ENCODE results near the gene SEMA4D.

The SEMA4D gene

DNA sequence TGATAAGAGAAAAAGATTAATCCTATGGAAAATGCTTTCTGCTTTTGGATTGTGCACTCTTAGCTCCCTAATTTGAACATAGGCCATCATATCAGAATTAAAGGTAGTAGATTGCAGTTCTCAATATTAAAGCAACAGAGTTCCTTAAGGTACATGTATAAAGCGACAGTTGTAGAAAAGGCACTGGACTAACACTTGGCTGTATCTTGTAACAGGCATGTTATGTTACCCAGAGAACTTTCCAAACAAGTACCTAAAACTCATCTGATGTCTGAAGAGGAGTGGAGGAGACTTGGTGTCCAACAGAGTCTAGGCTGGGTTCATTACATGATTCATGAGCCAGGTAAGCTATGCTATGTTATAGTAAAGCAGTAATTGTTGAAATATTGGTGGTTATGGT is 183.0 kb downstream of the SEMA4D start:
- peak overlapping the region; percentile 94 for H3K4me3 ChIP-seq (ENCODE audit: low read depth, low read length)
- DNase-seq (ENCODE audit: low read depth): no peak
- TF ChIP-seq, protein P1, sequence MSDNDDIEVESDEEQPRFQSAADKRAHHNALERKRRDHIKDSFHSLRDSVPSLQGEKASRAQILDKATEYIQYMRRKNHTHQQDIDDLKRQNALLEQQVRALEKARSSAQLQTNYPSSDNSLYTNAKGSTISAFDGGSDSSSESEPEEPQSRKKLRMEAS (IDR thresholded peaks at IDR 0.05; ENCODE audit: low read depth, low read length): no peak
- TF ChIP-seq MYC (IDR thresholded peaks at IDR 0.05; ENCODE audit: low read depth, low read length) (no peak), POLR2A (IDR thresholded peaks at IDR 0.05; ENCODE audit: extremely low read depth, insufficient read length) (no peak)
- TF ChIP-seq, protein P2, sequence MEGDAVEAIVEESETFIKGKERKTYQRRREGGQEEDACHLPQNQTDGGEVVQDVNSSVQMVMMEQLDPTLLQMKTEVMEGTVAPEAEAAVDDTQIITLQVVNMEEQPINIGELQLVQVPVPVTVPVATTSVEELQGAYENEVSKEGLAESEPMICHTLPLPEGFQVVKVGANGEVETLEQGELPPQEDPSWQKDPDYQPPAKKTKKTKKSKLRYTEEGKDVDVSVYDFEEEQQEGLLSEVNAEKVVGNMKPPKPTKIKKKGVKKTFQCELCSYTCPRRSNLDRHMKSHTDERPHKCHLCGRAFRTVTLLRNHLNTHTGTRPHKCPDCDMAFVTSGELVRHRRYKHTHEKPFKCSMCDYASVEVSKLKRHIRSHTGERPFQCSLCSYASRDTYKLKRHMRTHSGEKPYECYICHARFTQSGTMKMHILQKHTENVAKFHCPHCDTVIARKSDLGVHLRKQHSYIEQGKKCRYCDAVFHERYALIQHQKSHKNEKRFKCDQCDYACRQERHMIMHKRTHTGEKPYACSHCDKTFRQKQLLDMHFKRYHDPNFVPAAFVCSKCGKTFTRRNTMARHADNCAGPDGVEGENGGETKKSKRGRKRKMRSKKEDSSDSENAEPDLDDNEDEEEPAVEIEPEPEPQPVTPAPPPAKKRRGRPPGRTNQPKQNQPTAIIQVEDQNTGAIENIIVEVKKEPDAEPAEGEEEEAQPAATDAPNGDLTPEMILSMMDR (IDR thresholded peaks at IDR 0.05; ENCODE audit: low read depth, low read length): no peak

DNA sequence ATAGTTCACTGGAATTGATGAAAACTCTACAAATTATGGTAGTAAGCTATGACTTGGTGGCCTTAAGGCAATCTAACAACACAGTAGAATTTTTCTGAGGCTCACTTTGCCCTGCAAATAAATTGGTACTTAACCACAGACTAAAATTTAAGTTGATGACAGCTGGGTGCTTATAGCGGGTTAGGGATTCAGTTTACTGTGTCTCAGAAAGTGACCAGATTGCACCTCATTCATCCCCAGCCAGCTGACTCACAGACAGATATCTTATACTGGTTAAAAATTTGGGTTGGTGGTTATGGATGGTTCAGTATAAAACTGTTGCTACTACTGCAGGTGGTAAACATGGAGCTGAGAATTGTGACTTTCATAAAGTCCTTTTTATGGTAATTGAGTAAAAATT is 184.1 kb downstream of the SEMA4D start:
- no peak for TF ChIP-seq POLR2A (IDR thresholded peaks at IDR 0.05; ENCODE audit: extremely low read depth, insufficient read length)
- TF ChIP-seq, protein P1 (IDR thresholded peaks at IDR 0.05; ENCODE audit: low read depth, low read length): no peak
- TF ChIP-seq, protein P2 (IDR thresholded peaks at IDR 0.05; ENCODE audit: low read depth, low read length): no peak
- TF ChIP-seq MYC (IDR thresholded peaks at IDR 0.05; ENCODE audit: low read depth, low read length): no peak
- H3K4me3 ChIP-seq (ENCODE audit: low read depth, low read length): peak overlapping the region; percentile 94
- peak; percentile 31 for DNase-seq (ENCODE audit: low read depth)

DNA sequence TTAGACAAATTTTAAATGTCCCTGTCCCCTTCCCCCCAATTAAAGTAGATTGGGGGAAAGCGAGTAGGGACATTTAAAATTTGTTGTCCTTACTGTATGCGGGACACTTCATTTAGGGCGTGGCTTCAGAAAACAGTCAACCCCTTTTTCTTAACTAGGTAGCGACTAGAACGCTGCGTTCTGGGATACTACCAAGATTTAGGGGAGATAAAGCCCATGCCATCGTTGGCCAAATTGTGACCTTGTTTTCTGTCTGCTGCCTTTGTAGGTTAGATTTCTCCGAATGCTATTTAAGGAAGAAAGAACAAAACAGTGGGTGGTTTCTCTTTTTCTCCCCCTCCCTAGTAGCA is 185.7 kb downstream of the SEMA4D start:
- H3K4me3 ChIP-seq (ENCODE audit: low read depth, low read length): peak overlapping the region; percentile 94
- TF ChIP-seq MYC (IDR thresholded peaks at IDR 0.05; ENCODE audit: low read depth, low read length): no peak
- TF ChIP-seq, protein P2 (IDR thresholded peaks at IDR 0.05; ENCODE audit: low read depth, low read length): no peak
- TF ChIP-seq, protein P1 (IDR thresholded peaks at IDR 0.05; ENCODE audit: low read depth, low read length): no peak
- no peak for TF ChIP-seq POLR2A (IDR thresholded peaks at IDR 0.05; ENCODE audit: extremely low read depth, insufficient read length)
- peak; percentile 57 for DNase-seq (ENCODE audit: low read depth)

DNA sequence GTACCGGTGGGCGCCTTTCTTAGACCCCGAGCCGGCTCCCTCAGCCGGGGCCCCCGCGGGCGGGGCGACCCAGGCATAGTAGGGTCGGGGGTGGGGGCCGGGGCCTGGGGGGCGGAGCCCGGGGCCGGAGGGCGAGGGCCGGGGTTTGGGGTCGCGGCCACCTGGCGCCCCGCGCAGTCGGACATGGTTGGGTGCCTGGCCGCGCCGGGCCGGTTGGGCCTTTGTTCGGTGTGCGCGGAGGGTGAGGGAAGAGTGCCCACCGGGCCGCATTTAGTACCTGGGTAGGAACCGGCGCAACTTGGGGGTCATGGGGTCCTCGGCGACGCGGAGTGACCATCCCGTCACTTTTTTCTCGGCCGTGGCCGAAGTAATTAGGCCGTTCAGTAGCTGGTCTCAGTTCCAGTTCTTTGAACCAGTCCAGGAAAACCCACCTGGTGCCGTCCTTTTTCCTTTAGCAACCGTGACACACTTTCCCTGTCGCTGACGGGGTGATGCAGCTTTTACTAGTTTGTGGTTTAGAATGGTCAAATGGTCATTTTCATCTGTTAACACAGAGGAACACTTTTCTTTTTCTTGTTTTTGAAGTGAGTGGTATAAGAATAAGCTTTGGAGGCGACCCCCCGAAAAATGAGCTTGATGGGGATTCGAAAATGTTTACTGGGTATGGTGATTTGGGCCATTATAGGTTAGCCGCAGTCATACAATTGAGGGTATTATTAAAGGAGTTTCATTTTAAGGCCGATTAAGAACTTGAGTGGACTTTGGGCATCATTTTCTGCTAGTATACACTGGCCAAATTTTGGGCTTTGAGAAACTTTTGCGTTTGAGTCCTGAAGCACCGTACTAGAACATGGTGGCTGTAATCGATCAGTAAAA is 186.3 kb downstream of the SEMA4D start:
- TF ChIP-seq POLR2A (IDR thresholded peaks at IDR 0.05; ENCODE audit: extremely low read depth, insufficient read length) (no peak), MYC (IDR thresholded peaks at IDR 0.05; ENCODE audit: low read depth, low read length) (no peak)
- TF ChIP-seq, protein P1 (IDR thresholded peaks at IDR 0.05; ENCODE audit: low read depth, low read length): no peak
- TF ChIP-seq, protein P2 (IDR thresholded peaks at IDR 0.05; ENCODE audit: low read depth, low read length): no peak
- peak; percentile 15 for DNase-seq (ENCODE audit: low read depth)
- H3K4me3 ChIP-seq (ENCODE audit: low read depth, low read length): peak overlapping the region; percentile 94

Data from NB4 (cell line).